GM21723 (cell line): Measurements from ENCODE around the gene CBX8.

Experiments used
- ATAC-seq: cut with Tn5 transposase; IDR thresholded peaks from one replicate; pipeline ENCODE4 v1.9.1; 2021; ENCODE audit warnings: mild to moderate bottlenecking, moderate library complexity; ENCODE audit not compliant: unreplicated experiment

Gene CBX8

DNA sequence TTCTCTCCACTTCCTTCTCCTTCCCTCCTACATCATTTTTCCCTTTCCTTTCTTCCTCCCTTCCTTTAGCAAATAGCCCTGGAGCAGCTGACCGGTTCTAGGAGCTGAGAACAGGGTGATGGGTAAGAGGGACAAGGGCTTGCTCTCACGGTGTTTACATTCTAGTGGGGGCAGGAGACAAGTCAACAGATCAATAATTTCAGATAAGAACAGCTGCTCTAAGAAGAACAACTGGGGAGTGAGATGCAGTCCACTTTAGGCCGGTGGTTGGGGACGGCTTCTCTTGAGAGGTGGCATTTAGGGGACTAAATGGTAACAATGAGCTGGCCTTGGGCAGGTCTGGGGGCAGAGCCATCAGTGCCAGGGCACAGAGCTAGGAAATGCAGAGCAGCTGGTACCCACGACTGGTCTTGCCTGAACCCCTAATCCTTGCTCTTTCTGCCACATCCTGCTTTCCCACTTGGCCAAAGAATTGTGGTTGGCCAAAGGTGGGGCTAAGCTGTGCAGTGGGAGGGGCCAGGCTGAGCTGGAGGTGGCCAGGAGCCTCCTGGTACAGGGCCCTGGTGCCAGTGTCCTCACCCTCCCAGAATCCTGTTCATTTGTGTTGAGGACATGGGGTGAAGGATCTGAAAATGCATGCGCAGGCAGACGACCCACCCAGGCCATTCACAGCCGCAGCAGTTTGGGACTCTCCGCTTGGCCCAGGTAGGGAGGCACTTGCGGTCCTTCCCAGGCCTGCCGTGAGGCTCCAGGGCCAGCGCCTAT, 24.6 kb upstream of the CBX8 start:
- ATAC-seq: no peak

DNA sequence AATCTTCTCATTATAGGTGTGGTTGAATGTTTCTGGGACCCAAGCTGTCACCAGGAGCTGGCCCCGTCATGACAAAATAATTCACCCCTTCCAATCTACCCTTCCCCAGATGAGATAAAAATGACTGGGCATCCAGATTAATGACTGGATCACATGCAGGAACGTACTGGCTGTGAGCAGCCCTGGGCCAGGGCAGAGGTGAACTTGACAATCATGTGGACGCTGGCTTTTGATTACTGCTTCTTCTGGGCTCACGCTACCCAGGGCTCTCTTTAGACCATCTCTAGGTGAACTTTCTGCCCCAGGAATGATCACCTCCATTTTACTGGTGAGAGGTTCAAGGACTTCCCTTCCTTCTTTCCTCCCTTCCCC, 24.1 kb upstream of the CBX8 start:
- no peak for ATAC-seq

DNA sequence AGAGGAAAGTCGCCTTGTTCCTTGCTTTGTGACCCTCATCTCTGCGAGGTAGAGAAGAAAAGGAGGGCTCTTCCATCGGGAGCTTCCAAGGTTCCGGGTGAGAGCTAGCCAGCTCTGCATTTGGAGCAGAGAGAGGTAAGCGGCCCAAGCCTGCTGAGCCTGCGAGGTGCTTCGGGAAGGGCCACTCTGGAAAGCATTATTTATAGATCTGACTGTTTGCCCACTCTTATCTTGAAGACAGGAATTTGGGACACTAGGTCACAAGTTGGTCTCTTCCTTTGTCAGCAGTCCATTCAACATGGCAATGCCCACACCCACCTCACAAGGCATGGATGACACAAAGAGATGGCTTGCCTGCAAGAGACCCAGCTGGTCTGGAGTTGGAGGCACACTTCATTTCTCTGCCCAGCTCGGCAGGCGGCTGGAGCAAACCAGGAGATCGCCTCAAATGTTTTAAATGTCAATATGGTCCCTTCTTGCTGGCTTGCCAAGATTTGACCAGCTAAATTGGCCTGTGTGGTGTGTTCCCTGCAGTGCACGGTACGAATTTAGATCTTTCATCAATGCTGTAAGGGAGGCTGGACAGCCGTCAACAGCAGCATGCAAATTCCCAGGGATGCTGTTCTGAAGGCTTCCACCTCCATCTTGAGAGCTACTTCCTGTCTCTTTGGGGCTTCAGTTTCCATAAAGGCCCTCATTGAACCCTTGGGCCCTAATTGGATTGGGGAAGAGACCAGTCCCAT, 22.8 kb upstream of the CBX8 start:
- no peak for ATAC-seq

DNA sequence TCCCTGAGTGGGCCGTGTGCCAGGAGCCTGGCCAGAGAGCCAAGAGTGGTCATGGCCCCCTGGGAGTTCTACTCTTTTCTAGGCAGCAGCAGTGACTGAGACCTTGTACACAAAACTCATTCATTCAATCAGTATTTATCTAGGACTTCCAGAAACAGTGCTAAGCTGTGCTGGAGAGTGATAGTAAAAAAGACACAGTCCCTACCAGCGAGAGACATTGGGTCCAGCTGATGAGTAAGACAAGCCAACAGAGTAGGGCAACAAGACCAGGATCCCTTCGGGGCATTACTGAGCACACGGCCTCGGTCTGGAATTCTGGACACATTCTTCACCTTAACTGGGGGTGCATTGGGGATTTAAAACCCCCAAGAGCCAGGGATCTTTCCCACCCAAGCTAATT, 22.2 kb upstream of the CBX8 start:
- no peak for ATAC-seq

DNA sequence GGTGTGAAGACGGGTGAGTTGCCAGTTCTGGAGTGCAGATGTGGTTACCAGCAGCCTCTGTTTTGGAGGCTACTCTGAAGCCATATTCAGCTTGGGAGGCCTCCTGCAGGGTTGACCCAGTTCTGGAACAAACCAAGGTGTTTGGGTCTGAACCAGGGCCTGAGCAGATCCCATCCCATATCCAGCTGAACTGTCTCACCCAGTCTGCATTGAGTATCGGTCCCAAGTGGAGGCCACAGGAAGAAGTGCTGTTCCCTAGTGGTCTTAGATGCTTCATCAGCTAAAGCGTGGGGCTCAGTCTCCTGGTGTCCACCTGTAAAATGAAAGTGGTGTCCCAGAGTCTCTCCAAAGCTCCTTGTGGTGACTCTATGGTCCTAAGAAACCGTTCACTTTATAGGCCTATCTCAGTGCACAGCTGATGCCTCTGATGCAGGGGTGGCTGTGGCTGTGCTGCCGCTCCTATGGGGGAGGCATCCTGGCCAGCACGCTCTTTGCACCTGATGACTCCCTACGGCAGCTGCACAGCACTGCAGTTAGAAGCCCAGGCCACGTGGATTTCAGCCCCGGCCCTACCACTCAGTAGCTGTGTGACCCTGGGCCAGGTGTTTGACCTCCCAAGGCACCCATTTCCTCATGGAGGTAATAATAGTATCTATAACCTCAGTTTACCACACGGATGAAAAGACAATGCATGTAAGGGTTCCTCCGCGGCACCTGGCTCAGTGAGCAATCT, 21.3 kb upstream of the CBX8 start:
- ATAC-seq: no peak

DNA sequence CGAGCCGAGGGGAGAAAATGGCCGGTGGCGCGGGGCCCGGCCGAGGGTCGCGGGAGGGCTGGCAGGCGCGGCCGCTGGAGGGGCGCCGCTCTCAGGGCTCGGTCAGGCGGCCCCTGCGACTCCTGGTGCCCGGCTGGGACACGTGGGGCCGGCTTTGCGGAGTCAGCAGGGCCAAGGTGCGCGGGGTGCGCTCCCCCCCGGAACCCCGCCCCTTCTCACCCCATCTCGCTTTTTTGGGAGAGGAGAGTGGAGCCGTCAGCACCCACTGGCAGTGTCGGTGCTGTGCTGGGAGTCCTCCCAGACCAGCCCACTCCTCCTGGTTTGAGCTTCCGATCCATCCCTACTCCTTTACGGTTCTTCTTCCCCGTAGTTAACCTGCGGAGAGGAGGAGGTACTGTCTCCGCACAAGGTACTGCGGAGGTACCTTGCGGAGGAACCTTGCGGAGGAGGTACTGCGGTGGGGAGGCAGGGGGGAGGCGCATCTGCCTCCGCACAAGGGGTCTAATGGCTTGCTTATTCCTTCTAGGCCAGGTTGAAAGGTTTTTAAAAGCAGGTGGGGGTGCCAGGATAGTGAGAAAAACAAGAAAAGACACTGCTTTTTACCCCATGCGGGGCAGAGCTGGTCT, 19.1 kb upstream of the CBX8 start:
- no peak for ATAC-seq

DNA sequence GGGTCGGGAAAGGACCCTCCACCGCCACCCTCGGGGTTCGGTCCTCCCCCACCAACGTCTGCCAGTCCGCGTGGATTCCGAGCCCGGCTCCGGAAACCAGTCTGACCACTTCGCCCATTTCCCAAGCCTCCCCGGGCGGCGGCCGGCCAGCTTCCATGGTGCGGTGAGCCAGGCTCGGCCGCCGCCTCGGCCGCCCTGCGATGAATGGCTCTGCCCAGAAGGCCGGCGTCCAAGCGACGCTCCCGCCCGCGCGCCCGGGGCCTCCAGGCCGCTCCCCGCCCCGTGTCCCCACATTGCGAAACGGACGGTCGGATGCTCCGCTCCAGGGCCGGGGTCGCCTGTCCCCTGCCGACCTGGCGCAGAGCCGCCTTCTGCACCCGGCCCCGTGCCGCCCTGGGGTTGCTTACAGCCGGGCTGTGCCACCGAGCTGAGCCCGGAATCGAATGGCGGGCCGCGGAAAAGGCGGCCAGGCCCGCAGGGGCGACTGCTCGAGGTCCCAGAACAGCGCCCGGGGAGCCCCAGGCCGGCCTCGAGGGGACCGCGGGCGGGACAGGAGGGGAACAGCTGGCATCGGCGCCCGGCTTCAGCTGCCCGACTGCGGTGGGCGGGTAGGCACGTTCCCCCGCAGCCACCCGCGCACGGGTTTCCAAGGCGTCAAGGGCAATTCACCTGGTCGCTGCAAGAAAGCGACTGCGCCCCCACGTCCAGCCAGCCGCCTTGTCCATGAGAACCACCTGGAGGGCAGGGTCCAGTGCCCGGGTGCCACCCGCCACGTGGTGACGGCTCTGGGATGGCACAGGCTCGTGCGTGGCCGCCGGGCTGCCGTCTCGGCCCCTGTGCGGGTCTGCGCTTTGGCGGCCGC, 18.3 kb upstream of the CBX8 start:
- no peak for ATAC-seq

DNA sequence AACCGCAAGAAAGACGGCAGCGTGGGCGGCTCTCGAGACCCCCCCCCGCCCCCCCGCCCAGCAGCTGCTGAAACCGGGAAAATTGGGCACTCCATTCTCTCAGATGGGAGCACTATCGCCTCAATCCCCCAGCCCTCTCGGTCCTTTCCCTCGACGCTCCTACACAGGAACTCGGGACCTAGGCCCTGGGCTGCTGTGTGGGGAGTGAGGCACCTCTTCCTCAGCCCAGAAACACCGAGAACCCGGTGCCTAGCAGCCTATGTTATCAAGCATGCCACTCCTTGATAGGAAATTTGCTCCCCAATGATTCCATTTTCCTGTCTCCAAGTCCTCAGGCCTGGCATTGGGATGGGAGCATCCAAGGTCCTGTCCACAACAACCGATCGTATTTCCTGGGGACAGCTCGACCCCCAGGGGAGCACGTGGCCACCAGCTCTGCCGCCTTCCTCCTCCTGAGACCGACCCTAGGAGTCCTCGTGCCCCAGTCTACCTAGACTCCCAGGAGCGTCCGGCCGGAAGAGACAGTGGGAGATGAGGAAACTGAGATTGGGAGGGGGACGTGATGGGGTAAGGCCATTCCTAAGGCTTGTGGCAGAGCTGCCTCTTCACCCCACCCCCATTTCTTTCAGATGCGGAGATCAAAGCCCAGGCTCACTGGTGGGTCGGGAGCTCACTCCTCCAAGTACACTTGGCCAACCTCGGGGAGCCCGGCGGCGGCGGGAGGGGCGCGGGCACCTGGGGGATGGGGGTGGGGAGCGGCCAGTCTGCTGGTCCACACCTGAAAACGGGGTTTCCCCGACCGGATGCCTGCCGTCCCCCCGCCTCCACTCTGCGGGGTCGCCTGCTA, 17.5 kb upstream of the CBX8 start:
- ATAC-seq: no peak

DNA sequence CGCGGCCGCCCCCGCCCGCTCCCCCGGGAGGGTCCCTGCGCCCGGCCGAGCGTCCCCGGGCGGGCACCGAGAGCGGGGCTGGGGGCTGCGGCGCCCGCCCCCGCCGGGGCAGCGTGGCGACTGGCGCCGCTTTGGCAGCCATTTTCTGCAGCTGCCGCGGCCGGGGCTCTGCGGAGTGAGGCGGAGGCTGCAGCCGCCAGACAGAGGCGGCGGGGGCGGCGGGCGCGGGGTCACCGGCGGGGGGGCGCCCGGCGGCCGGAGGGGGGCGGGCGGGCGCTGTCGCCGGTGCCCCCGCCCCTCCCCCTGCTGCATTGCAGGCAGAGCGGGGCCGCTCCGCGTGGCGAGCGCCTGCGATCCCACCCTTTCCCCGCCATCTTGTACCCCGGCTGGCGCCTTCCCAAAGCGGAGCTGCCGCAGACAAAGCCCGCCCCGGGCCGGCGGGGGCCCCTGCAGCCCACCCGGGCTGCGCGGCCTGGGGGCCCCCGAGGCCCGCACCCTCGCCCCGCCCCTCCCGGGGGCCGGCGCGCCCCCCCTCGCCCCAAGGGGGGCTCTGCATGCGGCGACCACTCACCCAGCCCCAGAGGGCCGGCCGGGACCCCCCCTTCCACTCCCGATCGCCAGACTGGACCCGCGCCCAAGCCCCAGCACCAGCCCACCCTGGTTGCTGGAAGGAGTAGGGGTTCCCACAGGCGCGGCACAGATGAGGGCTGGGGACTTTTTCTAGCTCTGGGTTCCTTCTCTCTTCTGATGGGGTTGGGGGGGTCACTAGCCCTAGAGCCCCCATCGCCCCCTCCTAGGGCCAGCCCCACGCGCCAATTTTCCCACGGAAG, 16.6 kb upstream of the CBX8 start:
- ATAC-seq: no peak

DNA sequence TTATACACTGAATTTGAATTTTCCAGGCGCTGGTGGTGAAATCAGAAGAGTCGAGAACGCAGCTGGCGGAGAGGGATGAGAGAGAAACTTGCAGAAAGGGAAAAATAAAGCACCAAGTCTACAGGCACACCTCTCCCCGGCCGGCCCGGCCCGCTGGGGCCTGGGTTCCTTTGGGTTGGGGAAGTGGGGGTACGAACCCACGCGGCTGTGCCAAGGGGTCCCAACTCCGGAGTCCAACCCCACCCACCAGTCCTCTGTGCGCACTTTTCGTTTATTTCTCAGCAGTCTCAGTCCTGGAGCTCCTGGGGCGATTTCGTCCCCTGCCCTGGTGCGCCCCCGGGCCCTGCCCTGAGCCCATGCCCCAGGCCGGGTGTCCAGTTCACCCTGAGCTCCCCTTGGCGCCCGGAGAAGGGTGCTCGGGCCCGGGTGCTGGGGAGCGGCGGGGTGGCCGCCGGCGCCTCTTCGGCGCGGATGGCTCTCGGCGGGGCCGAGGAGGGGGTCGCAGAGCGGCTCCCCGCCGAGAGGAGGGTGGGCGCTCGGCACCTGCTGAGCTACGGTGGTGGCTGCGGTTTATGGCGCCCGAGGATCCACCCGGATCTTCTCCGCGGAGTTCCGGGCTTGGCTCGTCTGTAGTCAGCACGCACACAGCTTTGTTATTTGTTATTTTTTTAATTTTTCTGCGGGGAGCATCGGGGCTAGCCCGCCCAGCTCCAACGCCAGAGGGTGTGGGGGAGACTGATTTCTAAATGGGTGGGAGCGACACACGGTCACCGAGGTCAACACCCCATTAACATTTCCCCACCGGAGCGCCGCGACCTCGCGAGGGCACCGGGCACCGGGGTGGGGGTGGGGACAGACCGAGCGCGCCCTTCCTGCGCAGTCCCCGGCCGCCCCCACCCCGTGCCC, 15.7 kb upstream of the CBX8 start:
- ATAC-seq: no peak

DNA sequence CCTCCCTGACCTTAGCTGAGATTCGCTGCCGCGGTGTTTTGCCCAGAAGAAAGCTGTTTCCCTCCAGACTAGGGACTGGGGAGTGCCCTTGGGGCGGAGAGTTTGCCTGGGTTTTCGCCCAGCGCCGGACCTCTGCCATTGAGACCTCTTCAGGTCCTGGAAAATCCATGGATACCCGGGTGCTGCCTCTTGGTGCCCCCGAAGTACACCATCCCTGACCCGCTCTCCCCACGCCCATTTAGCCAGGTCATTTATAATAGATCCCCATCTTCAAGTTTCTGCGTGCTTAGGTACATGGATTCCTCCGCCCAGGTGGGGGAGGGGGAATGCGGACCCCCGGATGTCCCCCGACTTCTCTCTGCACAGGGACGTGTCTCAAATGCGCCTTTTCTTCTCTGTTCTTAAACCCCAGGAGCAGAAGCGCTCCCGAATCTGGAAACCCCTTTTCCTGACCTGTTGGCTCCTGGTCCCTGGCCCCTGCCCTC, 15.0 kb upstream of the CBX8 start:
- ATAC-seq: no peak

DNA sequence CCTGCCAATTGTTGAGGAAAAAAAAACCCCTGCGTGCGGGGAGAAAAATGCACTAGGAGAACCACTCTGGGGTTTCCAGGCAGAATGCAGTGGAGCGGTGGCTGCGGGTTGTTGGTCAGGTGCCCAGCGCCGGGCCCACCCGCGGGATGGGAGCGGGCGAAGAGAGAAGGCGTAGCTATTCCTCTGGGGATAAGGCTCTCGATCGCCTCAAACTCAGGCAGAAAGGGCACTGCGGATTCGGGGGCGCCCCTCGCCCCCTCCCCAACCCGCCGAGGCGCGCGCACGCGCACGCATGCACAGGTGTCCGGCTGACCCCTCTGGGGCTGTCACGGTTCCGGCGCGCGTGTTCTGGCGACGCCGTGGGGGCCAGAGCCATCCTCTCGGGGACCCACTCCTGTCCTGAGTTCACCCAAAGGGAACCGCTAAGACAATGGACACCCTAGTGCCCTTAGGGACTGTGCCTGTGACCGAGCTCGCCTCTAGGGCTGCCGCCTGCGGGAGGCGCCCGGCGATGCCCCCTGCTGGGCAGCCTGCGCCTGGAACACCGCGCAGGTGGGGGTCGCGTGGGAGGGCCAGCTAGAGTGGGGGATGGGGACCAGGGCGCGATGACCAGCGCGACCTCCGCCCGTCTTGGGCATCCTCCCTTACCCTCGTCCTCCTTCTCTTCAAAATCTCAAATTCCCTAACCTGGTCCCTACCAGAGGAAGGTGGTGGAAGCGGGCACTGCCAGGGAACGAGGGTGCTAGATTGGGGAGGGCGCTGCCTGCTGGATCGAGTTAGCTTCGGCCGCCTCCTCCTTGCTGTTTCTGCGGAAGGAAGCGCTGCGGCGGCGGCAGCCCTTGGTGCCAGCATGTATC, 14.4 kb upstream of the CBX8 start:
- no peak for ATAC-seq

DNA sequence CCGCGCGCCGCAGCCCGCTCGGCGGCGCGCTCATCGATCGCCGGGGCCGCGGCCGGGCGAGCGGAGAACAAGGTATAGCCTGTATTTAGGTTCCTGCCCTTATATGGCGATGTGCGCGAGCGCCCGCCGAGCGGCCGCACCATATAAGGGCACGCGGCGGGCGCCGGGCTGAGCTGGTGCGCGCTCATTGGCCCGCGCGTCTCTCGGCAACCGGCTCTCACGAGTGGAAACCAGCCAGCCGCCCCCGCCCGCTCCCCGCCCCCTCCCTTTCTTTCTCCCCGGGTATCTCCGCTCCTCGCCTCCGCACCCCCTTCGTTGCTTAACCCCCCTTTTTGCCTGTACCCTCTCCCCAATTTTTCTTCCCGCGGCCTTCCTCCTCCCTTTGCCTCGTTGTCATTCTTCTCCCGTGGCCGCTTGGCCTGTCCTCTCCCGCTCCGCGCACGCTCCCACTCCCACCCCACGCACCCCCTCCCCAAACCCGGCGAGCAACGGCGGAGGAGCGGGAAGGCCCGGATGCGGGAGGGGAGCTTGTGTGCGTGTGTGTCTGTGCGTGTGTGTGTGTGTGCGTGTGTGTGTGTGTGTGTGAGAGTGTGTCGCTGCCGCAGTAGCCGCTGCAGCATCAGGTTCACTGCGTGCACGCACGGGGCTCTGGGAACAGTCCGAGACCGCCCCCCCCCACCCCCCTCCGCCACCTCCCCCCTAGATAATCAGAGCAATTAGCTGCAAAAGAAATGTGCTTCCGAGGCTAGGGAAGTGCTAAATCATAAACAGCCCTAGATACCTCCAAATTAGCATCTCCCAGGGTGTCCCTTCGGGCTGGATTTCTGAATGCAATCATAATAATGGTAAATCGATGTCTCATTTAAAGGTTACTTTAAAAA, 13.5 kb upstream of the CBX8 start:
- peak; percentile 69 for ATAC-seq

DNA sequence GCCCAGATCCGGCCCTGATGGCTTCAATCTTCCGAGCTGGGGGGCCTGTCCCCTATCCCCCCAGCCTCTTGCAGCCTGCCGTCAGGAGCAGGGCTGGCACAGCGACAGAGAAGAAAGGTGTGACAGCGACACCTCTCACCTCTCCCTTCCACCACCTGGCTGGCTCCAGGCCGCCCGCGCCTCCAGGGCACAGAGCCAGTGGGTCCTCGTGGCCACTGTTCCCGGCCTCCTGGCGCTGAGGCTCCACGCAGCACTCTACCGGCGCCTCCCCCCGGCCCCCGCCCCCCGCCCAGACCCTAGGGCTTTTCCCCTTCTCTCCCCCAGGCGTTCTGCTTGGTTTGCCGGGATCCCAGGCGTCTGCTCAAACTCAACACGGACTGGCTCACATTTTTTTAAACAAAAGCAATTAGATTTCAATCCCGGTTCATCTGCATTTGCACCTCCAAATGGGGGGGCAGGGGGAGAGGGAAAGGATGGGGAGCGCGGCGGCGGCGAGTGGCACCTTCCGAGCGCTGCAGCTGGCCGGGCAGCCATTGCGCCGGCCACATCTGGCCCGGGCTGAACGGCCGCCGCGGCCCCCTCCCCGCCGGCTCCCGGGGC, 12.8 kb upstream of the CBX8 start:
- ATAC-seq: no peak
